Stimulated activated CD4-positive, alpha-beta T cell treated with anti-CD3 and anti-CD28 coated beads, Interleukin-12 subunit alpha, Interleukin-12 subunit beta, amount 100 ng/mL, for 24 hours (primary cell): Measurements from ENCODE around the gene LAMC3.

Experiments used
- DNase-seq, 2 experiments: peaks; one replicate each; pipeline ENCODE4 v3.0.0-alpha.2; 2020; ENCODE audit warnings: low read depth in 2 of 2

Gene LAMC3

DNA sequence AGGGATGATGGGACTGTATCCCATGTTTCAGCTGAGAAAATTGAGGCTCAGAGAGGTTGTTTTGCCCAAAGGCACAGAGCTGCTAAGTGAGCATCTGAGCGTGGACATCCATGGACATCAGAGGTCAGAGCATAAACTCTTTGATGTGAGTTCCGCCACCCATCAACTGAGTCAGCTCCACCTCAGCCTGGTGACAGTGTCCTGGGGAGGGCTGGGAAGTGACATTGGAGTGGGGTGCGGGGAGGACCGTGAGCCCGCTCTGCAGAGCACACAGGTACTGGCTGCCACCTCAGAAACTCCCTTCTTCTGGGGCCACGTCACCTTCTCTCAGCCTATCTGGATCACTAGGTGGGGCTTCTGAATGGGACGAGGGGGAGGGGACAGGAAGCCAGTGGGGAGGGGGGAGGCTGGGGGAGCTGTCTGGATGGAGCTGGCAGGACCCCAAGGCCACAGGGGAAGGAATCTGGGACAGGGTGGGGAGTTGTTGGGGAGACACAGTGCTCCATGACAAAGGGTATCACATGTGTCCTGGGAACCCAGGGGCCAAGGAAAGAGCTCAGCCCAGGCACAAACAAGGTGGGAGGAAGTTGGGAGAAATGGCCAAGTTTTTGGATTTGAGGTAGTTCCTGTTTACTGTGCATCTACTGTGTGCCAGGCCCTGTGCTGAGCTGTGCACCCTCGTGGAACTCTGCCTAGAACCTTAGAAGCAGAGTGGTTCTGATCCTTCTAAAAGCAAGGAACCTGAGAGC is 2.5 kb downstream of the LAMC3 start:
- no peak for DNase-seq

DNA sequence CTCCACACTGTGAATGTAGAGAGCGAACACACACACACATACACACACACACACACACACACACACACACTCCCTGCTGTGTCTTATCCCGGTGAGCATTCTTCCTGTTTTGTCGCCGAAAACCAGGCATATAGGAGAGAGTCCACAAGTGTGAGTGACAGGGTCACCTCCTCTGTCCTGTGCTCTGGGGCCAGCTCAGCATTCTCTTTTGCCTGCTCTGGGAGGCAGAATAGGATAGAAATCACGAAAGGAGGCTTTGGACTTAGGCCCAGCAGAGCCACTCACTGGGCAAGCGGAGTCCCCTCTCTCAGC is 3.0 kb downstream of the LAMC3 start:
- no peak for DNase-seq

DNA sequence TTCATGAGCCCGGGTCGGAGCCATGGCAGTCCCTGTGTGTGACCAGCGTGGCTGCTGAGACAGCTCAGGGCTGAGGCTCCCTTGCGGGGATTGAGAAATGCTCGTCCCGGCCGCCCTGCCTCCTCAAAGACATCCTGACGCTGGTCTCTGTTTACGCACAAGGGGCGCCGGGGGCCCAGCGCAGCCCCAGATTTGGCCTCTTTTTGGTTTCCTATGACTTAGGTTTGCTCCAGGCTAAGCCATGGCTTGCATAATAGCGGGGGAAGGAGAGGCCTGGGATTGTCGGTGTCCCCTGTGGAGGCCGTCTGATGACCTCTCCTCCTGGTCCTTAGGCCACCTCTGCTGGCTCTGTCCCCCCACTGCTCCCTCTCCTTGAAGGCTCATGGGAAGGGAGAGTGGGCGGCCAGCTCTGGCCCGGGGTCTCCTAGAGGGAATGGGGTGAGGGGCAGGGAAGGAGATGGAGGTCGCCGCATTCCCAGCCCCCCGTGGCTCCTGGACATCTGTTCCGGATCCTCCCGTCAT is 3.5 kb downstream of the LAMC3 start:
- no peak for DNase-seq

DNA sequence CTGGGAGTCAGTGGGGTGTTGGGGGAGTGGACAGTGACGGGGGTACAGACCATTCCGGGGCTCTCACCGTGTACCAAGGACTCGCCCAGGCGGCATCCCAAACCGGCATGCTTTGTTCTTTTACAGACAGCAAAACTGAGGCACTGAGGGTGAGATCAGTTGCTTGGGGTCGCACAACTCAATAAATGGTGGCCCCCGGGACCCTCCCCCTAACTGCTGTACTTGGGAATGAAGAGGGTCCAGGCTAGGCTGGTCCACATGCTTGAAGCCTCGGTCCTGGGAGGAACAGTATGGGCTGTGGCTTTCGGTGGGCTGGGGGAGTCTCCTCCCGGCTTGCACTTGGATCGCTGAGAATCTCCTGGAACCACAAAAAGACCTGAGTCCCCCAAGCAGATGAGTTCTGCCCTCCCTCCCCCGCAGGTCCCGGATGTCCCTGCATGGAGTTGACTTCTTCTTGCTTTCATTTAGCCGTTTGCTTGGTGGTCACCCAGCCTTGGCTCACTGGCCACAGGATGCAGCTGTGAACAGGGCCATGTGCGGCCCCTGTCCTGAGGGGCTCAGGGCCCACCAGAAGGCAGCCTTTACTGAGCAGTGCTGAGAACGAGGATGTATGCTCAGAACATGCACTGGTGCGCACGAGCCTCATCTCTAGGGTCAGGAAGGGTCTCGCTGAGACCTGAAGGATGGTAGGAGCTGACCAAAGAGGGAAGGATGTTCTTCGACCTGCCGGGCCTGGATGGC is 4.2 kb downstream of the LAMC3 start:
- DNase-seq, result no peak

DNA sequence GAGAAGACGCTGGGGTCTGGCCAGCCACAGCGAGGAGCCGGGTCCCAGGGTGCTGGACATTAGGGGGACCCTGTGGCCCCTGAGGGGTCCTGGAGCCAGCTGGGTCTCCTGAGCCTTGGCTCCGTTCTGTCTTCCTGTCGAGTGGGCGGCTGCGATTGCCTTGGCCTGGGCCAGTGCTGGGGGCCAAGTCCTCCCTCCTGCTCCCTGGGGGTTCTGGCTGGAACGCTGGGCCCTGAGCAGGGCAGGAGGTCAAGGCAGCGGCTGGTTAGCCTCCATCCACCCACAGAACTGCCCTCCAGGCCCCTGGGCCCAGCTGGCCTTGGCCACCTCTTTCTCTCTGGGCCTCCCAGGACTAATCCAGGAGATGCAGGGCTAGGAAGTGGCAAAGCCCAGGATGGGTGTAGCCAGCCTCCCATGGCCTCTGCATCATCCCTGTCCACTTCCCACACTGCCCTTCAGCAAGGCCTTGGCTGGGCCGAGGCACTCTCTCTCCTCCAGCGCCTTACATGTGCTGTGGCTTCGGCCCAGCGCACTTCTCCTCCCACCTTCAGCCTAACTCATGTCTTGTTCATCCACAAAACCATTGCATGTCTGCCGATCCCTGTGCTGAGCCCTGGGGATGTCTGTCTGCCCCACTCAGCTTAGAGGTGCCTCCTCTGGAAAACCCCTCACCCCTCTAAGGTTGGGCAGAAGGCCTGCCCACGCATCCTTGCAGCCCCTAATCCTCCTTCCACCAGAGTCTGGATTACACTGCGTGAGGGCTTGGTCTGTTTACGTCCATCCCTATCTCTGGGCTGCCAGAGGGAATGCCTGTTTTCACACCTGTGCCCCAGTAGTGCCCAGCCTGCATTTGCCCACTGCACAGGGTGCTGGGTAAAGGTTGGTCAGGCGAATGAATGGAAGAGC is 5.0 kb downstream of the LAMC3 start:
- DNase-seq, result no peak

DNA sequence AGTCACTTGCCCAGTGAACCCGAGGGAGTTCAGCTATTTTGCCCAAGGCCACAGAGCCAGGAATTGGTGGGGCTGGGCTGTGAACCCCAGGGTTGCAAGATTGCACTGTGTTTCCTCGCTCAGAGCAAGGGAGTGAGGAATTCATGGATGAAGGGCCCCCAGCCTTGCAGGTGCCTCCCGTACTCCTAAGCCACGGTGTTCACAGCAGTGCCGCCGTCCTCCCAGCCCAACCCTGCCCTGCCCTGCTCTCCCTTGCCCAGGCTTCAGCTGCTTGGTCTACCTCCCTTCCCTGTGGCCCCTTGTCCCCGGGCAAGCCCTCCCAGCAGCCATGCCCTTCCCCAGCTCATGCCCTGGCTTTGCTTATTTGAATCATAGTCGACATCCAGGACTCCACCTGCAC is 6.1 kb downstream of the LAMC3 start:
- no peak for DNase-seq

DNA sequence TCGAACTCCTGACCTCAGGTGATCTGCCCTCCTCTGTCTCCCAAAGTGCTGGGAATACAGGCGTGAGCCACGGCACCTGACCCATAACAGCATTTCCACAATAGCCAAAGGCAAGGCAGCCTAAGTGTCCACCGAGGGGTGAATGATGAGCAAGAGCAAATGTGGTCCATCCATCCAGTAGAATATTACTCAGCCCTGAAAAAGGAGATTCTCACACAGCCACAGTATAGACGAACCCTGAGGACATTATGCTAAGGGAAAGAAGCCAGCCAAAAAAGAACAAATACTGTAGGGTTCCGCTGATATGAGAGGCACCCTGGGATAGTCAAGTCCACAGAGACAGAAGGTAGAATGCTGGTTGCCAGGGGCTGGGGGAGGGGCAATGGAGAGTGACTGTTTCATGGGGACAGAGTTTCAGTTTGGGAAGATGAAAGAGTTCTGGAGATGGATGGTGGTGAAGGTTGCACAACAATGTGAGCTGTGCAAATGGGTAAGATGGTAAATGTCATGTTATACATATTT is 7.0 kb downstream of the LAMC3 start:
- DNase-seq, result no peak

DNA sequence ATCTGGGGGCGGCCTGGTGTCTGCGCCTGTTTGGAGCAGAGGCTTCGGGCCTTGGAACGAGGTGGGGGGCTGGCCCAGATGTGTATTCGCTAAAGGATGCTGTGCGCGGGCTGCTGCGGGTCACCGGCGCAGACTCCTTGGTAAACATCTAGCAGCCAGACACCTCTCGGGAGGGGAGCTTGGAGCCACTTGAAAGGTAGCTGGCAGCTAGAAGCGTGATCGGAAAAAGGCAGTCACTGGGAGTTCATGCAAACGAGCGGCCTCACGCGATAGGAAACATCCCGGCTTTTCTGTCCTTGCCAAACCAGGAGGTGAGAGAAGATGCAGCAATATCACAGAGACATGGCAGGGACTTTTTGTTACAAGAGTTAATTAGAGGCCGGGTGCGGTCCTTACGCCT is 8.1 kb downstream of the LAMC3 start:
- DNase-seq, result no peak

DNA sequence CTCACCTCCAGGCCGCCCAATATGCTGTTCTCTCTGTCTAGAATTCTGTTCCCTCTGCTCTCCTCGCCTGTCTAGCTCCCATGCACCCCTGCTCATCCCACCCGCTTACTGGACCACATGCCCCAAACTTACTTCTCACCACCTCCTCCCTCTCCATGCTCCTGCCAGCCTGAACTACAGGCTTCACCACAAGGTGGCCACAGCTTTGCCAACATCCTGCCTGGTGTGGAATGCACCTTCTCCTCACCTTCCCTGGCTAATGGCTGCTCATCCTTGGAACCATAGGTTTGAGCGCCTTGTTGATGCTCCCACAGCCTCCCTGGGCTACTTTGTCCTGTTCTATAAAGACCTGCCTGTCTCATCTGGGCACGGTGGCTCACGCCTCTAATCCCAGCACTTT is 9.6 kb downstream of the LAMC3 start:
- no peak for DNase-seq

DNA sequence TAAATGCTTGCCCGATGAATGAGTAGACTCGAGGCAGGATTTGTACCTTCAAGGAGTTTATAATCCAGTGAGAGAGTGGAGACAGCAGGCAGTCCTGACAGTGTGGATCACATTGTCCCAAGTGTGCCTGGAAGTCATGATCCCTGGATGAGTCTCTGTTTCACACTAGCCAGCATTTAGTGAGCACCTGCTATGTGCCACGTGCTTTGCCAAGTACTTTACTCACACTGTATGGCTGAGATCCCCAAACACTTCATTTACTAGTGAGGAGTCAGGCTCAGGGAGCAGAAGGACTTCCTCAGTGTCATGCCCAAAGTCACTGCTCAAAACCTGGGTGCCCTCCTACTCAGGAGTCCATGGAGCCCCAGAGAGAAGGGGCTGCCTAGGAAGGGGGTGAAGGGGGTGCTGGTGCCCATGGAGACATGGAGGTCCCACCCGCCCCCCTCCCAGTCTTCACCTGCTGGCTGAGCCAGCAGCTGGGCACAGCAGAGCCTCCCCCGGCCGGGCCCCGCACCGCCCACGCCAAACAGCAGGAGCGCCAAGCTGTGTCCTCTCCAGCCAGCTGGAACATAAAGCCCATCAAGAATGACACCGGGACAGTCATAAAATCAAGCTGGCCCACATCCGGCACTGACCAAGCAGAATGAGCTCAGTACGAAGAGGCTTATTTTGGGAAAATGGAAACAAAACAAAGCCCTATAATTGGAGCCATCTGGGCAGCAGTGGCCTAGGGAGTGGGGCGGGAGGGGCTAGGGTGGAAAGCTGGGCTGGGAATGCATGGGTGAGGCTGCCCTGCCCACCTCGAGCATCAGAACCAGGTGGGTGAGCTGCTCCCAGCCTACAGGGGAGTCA is 10.6 kb downstream of the LAMC3 start:
- DNase-seq, result no peak

DNA sequence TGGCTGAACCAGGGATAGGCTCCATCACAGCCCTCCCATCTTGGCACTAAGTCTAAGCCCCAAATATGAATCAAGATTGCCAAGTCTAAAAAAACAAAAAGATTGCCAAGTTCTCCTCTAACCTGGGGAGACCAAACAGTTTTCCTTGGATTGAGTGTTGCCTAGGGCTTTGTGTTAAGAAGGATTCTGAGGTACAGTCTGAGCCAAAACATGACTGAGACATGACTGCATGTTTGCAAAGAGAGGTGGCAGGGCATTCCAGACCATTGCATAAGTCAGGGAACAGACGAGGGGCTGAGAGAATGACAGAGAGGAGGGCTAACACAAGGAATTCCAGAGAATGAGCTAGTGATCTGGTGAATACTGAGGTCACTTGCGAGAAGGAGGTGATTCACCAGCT is 11.4 kb downstream of the LAMC3 start:
- no peak for DNase-seq

DNA sequence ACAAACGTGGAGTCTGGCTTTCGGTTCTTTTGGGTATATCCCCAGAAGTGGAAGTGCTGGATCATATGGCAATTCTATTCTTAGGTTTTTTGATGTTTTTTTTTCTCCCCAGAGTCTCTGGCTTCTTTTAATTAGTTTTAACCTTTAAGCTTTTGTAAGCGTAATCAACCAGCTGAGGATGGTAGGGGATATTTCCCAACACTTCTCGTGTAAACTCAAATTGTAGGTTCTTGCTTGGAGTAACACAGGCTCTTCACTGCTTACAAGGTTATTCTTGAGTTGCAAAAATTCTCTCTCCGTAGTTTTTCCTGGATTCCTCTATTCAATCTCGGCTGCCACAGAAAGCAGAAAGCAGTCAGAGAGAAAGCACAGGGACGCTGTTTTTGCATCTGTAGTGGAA is 11.9 kb downstream of the LAMC3 start:
- no peak for DNase-seq

DNA sequence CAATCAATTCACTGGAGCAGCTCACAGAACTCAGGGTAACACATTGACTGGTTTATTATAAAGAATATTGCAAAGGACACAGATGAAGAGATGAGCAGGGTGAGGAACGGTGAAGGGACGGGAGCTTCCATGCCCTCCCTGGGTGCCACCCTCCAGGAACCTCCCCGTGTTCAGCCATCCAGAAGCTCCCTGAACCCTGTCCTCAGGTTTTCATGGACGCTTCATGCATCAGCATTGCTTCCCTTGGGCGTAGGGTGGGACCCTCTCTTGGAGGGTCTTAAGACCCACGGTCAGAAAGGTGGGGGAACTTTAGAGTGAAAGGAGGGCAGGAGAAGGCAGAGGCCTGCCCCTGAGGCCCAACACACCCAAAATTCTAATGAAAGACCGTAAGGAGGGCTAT is 12.8 kb downstream of the LAMC3 start:
- DNase-seq, result no peak

DNA sequence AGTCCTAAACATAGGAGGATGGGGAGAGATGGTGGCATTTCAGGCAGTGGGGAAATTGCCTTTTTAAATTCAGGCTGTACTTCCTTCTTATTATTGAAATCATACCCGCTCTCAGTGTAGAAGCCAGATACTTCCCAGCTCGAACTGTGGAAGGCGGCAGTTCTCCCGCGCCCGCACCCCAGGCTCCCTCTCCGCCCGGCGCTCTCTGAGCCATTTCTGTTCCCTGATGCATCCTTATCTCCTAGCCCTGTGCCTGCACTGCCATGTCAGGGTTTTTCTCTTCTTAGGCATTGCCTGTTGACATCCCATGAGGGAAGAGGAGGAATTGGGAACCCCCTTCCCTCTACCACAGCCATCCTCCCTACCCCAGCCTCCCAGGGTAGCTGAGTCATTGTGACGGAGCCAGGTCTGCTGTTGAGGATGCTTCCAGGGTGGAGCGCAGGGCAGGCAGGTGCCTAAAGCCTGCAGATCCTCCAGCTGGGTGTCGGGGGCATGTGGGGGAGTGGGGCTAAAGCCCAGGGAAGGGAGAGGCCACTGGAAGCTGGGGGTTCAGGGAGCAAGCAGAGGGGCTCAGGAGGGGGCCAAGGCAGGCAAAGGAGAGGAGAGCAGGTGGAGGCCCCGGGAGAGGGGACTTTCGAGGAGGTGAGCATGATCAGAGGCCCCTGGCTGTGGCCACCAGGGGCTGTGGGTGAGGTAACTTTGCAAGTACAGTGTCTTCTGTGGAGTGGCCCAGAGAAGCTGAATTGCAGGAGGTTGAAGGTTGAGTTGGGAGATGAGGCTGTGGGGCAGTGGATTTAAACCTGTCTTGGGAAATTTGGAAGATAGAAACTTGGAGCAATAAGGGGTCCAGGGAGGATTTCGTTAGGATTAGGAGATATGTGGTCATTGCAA is 16.2 kb downstream of the LAMC3 start:
- no peak for DNase-seq

DNA sequence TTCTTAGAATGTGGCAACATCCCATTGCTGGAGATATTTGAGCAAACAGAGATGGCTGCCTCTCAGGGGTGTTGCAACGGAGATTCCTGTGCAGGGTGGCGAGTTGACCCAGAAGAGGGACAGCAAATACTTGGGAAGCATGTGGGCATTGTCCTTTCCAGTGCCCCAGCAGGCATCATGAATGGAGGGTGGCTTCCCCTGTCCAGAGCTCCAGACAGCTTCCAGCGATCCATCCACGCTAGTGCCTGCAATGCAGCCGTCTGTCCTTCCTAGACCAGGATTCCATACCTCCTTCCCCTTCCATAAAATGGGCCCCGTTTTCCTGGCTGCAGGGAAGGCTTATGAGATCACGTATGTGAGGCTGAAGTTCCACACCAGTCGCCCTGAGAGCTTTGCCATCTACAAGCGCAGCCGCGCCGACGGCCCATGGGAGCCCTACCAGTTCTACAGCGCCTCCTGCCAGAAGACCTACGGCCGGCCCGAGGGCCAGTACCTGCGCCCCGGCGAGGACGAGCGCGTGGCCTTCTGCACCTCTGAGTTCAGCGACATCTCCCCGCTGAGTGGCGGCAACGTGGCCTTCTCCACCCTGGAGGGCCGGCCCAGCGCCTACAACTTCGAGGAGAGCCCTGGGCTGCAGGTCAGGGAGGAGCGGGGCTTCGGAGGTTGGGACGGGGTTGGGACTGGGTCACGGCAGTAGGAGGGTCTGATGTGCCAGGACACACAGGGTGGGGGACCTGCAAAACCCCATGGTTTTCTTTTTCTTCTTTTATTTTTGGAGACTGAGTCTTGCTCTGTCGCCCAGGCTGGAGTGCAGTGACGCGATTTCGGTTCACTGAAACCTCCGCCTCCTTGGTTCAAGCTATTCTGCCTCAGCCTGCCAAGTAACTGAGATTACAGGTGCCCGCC is 17.2 kb downstream of the LAMC3 start:
- DNase-seq, result no peak

DNA sequence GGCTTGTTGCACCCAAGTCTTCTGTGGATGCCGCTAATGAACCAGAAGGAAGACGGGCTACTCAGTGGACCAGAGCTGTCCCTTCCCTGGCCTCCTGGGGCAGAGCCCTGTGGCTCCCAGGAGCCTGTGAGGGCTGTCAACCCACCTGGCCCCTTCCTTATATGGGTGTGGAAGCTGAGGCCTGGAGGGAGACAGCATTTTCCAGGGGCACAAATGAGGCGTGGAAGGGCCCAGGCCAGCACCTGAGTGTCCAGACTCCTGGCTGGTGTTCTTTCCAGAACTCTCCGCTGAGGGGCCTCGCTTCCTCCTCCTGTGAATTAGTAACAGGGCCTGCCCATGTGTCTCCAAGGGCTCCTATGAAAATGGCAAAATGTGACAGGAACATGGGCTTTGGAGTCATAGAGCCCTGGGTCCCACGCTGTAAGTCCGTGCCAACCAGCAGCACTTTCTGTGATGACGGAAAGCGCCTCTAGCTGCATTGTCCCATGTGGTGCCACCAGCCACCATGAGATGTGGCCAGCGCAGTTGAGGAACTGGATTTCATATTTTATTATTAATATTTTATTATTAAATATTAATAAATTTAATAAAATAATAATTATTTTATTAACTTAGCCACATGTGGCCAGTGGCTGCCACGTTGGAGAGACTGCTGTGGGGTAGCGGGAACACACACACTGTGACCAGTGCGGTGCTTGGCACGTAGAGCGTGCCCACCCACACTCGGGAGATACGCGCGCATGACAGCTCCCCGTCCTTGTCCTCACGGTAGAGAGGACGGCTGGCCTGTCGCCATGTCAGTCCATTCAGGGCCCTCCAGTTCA is 18.3 kb downstream of the LAMC3 start:
- DNase-seq, result no peak

DNA sequence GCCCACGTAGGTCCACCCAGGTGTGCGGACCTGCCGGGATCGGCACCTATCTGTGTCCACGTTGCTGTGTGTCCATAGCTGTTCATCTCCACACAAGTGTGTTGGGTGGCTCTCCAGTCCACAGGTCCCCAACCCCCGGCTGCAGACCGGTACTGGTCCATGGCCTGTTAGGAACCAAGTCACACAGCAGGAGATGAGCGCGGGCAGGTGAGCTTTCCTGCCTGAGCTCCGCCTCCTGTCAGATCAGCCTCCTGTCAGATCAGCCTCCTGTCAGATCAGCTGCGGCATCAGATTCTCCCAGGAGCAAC is 18.9 kb downstream of the LAMC3 start:
- no peak for DNase-seq

DNA sequence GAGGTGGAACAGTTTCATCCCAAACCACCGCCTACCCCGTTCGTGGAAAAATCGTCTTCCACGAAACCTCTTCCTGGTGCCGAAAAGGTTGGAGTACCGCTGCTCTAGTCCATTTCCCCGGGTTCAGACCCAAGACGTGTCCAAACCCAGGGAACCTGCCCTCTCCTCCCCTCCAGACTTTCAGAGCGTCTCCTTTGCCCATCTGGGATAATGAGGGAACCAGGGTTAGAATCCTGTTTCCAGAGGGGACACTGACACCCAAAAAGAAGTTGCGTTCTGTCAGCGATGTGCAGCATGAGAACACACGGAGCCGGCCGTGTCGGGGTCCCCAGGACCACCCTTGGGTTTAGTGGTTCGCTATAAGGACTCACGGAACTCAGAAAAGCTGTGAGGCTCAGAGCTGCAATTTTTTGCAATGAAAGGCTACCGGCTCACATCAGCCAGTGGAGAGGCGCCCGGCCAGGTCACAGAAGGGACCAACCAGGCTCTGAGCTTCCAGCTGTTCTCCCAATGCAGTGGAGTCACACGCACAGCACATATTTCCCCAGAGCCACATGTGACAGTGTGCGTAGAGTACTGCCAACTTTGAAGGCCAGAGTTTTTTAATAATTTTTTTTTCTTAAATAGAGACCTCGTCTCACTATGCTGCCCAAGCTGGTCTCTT is 19.4 kb downstream of the LAMC3 start:
- no peak for DNase-seq
